CD4-positive, alpha-beta T cell treated with Interleukin-17A for 4 hours (primary cell): ENCODE measurements around the gene NEK7.

Experiments used
- DNase-seq: peaks from one replicate; pipeline ENCODE4 v3.0.0-alpha.2; 2020; ENCODE audit warnings: mixed read lengths

Gene NEK7

GRCh38 chr1:198150369-198150768, 6.4 kb upstream of the NEK7 start:
- DNase-seq = no peak

DNA sequence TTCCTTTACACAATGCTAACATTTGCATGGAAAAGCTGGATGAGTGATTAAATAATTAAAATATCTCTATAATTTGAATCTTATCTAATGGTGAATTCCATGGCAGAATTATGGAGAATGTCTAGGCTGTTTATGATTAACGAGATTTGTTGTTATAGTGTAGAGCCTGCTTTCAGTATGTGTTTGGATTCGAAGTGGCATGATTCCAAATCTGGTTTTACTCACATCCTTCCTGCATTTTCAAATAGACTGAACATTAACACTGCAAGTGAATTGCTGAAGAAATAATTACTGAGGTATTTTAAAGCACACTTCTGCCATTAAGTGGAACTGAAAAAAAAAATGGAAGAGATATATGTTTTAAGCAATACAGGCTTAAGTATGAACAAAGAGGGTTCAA, 5.1 kb upstream of the NEK7 start:
- no peak for DNase-seq

DNA sequence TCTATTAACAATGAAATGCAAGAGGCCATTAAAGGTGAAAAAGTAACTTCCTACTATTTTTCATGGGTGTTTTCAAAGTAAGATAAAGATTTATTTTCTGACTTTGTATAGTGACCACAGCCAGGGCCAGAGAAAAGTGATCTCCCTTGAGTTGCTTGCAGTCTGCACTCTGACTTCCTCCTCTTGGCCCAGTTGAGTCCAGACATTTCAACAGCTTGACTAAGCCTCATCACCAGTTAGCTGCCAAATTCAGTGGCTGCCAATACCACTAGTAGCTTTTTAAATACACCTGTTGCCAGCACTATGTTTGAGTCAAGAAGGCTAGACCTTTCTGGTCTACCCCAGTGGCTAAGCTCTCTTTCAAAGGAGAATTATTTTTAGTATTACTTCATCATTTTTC, 3.7 kb upstream of the NEK7 start:
- no peak for DNase-seq

GRCh38 chr1:198153804-198154203, 3.0 kb upstream of the NEK7 start:
- no peak for DNase-seq

GRCh38 chr1:198155253-198155652, 1.5 kb upstream of the NEK7 start:
- no peak for DNase-seq

DNA sequence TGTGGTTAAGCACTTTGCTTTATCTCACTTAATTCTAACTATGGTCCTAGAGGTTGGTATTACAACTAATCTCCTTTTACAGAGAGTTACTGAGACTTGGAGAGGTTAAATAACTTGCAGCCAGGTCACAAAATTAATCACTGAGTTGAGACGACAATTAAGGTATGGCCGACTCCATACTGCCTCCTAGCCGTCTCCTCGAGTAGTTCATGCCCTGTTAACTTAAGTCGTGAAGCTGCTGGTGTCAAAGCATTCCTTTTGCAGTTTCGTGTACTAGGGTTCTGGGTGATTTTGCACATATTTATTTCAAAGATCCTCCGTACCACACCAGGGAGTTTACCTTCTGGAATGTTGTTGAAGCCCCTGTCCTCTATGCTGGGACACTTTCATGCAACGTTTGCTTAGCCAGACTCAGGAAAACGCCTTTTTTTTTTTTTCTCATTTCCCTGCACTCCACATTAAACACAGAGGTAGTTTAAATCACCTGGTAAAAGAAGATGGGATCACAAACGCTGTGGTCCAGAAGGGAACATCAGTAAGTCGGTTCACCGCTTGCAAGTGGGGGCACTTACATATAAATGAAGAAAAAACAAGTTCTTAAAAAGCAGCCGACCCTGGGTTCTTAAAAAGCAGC, 570 bp upstream of the NEK7 start:
- peak; percentile 79 for DNase-seq

DNA sequence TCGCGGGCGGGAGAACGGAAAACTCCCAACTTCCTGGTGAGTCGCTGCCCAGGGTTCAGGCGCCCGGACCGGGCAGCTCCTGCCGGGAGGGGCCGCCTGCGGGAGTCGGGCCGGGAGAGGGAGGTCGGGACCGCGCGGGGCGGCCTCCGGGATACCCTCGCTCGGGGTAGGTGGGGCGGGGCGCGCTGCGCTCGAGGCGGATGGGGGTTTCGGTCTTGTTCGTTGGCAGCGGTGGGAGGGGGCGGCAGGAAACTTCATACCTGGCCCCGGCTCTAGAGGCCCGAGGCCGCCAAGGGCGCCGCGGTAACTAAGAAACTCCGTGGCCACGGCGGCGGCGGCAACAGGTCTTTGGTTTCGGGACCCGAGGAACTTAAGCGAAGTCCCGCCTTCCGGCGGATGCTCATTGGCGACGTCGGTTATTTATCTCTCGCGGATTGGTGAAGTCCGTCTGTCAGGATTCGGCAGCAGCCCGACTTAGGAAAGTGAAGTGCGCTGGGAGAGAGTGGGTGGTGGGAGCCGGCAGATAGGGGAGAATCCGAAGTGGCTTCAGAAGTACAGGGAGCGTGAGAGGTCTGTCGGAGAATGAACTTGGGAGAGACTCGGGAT, 546 bp downstream of the NEK7 start:
- DNase-seq = peak; percentile 83

GRCh38 chr1:198157847-198158725, 1.3 kb downstream of the NEK7 start:
- peak; percentile 31 for DNase-seq

GRCh38 chr1:198158735-198159589, 2.2 kb downstream of the NEK7 start:
- DNase-seq = peak; percentile 88

GRCh38 chr1:198160222-198160621, 3.4 kb downstream of the NEK7 start:
- DNase-seq = no peak

DNA sequence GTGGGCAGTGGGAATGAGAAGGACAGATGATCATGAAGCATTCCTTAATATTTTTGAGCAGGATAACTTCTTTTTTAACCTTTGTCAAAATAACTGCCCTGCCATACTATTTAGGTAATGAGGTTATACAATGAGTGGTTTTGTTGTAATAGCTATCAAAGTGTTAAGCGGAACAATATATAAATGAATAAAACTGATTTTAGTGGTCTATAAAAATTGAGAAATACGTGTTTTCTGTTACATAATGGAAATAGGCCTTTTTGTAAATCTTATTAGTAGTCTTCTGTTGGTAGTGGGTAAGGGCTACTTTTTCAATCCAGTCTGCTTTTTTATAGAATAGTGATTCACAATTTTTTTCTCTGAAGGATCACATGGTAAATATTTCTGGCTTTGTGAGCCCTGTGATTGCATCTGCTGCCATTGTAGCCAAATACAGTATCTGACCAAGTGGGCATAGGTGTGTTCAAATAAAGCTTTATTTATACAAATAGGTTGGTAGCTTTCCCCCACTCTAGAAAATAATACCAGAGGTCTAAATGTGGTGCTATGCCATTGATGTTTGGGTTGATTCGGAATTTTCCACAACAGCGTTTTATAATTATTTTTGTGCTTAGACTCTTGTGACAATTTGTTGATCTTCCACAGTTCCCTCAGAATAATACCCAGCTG, 4.3 kb downstream of the NEK7 start:
- no peak for DNase-seq

DNA sequence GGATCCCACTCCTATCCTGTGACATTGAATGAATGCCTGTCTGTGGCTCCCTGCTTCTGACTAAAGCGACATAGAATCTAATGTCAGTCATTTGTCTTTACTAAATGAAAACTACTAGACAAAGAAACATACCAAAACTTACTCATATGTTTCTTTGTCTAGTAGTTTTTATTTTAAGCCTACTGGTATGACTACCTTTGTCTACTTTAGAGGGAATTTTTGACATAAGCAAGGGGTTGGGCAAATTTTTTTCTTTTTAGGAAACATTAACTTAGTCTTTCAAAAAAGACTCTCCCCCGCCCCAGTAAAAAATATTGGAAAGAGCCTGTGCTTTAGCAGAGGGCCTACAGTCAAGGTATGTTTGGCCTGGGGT, 4.9 kb downstream of the NEK7 start:
- no peak for DNase-seq

DNA sequence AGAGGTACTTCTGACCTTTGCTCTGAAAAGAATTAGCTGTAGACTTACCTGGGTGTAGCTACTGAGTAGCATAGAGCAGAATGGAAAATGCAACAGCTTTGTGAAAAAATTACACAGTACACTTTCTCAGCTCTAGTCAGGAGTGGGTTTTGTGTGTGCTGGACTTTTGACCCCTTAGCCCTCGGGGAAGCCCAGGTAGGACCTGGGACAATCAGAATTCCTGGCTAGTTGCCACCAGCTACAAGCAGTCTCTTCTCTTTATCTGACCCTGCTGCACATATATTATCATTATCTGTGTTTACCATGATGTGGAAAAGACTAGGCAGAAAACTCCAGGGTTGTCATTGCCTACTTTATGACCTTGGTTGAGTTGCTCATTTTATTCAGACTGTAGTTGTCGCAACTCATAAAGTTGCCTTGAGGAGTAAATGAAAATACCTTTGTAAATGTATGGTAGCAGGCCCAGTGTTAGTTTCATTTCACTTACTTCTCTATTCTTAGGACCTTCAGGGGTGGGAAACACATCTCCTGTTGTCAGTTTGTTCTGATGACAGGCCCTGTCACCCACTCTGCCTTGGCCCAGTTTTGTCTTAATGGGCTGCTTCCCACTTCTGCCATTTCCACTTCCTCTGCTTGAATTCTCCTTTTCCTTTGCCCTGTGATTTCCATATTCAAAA, 5.4 kb downstream of the NEK7 start:
- DNase-seq = no peak

DNA sequence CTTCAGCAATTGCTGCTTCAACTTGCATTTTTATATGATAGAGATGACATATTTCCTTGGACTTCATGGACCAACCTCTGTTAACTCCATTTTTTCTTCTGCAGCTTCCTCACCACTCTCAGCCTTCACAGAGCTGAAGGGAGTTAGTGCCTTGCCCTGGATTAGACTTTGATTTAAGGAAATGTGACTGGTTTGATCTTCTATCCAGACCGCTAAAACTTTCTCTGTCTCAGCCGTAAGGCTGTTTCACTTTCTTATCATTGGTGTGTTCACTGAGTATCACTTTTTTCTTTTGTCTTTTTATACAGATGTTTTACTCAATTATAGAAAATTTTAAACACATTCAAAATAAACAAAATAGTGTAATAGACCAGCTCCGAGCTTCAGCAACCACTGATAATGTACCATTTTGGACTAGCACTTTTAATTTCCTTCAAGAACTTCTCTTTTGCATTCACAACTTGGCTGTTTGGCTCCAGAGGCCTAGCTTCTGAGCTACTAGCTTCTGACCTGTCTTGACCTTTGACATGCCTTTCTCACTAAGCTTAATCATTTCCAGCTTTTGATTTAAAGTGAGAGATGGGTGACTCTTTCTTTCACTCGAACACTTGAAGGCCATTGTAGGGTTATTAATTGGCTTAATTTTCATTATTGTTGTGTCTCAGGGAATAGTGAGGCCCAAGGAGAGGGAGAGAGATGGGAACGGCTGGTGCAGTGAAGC, 9.3 kb downstream of the NEK7 start:
- DNase-seq = peak; percentile 30

- DNase-seq = no peak
Observed at GRCh38 chr1:198166900-198167299, 10.1 kb downstream of the NEK7 start.

DNA sequence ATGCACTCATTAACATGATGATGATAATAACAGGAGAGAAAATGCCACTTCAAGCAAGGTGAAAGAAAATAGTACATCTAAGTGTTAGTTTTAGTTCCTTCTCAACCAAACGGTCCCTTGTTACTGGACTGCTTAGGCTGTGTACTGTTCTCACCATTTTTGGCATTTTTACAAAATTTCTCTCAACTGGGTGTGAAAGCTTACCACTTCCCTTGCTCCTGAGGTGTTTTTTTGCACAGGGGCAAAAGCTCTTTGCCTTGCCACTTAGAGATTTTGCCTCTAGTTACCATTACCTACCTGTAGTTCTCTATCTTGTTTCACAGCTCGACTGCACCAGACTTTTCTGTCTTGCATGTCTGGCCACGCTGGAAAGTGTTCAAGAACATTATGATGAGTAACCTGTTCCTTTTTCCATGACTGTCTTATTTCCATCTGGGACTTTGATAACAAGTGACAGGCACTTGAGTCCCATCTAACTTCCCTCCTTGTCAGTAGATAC, 10.7 kb downstream of the NEK7 start:
- peak; percentile 42 for DNase-seq

DNA sequence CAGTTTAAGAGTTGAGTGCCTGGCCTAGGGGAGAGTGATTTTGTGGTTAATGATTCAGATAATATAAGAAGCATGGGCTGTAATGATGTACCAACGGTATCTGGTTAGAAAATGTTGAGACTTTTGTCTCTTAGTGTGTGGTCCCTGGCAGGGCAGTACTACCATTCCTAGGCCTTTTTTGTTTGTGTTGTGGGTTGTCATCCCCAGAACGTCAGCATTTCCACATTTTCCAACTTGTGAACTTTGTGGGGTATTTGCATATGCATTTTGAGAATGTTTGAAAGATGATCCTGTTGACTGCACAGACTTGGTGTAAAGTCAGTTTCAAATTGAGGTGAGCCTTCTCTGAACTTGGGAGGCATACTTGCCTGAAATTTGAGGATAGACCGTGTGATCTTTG, 11.4 kb downstream of the NEK7 start:
- no peak for DNase-seq

DNA sequence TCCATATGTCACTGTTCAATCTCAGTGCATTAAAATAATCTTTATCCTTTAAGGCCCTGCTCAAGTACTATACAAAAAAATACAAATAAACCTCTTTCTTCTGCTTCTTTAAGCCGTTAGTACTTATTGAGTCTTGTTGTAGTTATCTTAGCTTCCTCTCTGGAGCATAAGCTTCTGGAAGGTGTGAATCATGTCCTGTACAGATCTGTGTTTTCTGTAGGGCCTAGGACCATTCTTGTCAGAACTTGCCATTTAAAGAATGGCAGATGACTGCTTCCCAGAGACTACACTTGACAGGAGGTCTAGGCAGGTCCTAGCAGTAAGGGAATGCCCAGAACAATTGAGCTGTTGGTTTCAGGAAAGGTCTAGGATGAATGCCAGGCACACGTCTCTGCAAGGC, 12.9 kb downstream of the NEK7 start:
- no peak for DNase-seq

DNA sequence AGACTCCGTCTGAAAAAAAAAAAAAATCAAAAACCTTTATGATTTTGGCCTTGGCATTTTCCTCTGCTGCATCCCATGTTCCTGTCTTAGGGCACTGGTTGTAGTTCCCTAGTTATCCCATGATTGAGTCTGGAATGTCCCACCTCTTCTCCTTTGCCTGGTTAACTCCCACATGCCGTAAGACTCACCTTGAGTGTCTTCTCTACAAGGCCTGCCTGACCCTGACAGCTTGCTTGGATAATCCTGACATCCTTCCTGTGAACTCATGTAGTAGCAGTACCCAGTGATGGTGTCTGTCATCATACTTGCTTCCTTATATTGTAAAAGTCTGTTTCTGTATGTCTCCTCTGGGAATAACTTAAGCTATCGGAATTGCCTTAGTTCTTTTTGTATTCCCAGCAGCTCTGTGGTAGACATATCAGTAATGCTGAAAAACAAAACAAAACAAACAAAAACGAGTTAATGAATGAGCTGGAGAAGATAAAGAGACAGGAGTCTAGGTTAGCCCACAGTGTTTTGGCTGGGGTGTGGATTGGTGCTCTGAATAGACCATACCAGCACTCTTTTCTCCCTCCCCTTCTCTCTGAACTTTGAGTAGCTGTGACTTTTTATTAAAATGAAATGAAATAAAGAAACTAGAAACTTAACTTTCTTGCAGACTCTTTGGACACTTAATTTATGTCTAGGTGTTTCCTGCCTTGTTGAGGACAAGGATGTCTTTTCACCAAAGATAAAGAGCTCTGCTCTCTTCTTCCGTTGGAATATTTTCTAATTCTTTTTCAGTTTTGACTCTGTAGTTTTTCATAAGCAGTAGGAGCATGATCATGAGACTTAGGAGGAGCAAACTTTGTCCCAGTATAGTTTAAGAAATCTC, 15.1 kb downstream of the NEK7 start:
- DNase-seq = no peak

GRCh38 chr1:198173832-198174231, 17.0 kb downstream of the NEK7 start:
- DNase-seq = no peak
